Fibroblast of lung (primary cell): Measurements from ENCODE around the gene ZNRF3.

Source experiments
- CTCF ChIP-seq, 2 donors: IDR thresholded peaks in 1 of 2; conservative IDR thresholded peaks in 1 of 2; 1 replicate in 1 of 2; 2 replicates in 1 of 2; pipeline ENCODE4 v1.5.1; 2011 to 2012; ENCODE audit warnings: low read length in 2 of 2, control low read depth in 1 of 2, inconsistent platforms in 1 of 2, low read depth in 1 of 2, mild to moderate bottlenecking in 1 of 2
- EZH2 ChIP-seq: IDR thresholded peaks from 2 replicates; pipeline ENCODE4 v1.5.1; 2012; ENCODE audit warnings: low read length, control low read depth, mild to moderate bottlenecking; ENCODE audit errors: missing control alignments

GRCh38 chr22:28904211-28904896, 21.0 kb downstream of the ZNRF3 start:
- TF ChIP-seq CTCF (conservative IDR thresholded peaks at IDR 0.05 in 1 of 2, IDR thresholded peaks at IDR 0.05 in 1 of 2; ENCODE audit: low read depth in 1 of 2, low read length in 2 of 2) = no peak
- no peak for TF ChIP-seq EZH2
